Smooth muscle cell of trachea (primary cell): Measurements from ENCODE around the gene C2orf68. TPM values are rescaled to one million over a fixed set of nuclear protein-coding genes. Genes with fewer than 3 reads are reported as not detected.

Experiments used
- total RNA-seq: library from RNA; depleted of rRNA; stranded (reverse); fragments of >200 nt; gene quantifications from 2 replicates; pipeline ENCODE4 v1.2.1, GENCODE V29; 2014

C2orf68 gene, protein sequence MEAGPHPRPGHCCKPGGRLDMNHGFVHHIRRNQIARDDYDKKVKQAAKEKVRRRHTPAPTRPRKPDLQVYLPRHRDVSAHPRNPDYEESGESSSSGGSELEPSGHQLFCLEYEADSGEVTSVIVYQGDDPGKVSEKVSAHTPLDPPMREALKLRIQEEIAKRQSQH
- total RNA-seq, result 20.5 and 22.0 TPM in 2 replicates

DNA sequence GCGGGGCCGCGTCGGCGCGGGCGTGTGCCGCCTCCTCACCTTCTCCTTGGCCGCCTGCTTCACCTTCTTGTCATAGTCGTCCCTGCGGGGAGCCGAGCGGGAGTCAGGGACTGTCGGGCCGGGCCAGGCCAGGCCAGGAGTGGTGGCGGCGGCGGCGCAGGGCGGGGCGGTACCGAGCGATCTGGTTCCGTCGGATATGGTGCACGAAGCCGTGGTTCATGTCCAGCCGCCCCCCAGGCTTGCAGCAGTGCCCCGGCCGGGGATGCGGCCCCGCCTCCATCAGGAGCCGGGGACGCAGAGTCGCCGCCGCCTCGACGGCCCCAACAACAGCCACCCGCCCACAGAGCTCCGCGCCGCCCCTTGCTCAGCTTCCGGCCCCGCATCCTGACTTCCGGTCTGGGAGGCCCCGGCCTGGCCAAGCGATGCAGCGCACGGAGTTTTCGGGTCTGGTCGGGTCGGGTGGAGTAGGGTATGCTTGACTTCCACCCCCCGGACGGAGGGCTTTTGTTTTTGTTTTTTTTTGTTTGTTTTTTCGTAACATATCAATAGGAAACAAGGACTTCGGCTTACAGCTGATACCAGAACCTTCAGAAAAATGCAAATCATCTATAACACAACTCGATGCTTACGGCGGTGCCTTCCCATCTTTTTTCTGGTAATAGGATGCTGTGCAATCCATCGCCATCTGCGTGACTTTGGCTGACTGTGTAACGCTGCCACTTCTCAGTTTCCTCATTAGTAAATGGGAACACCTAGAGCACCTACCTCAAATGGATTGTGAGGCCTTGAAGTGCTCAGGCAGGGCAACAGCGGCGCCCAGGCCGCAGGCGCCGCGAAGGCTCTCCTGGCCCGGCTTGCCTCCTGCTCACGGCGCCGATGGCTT lies at the start of gene C2orf68:
C2orf68 (minus strand) TSS at position 362 of the 883 bp plus-strand sequence; CDS start at position 280, 82 bp downstream.

DNA sequence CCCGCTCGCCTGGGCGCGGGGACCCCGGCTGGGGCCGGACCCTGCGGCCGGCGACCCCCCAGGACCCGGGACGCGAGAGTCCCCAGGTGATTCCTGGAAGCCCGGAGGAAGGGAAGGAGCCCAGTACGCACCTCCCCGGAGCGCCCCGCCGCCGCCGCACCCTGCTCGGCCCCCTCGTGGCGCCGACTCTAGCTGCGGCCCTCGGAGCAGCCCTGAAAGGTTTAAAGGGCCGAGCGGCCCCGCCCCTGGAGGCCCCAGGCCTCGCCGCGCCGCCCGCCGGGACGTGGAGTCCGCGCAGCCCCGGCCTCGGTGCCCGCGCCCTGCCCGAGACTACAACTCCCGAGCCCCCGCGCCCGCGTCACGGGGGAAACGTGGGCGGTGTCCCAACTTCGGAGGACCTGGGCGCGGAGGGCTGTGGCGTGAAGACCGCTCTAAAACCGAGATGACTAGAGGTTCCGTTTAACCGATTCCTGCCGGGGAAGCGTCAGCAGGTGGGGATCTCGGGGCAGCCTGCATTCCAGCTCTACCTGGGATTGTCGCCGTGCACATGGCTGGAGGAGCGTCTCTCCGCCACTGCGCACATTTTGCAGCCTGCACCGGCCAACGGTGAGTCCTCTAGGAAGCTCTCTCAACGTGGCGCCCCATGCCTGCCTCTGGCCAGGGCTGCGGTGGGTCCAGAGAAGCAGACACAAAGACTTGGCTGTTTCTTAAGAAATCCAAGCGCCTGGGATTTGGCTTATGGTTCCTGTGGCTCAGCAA lies 9.2 kb downstream of the C2orf68 start, which contains the start of gene TMEM150A:
TMEM150A (minus strand) TSS at position 223 of the 759 bp plus-strand sequence. CDS start 750 bp downstream, outside the sequence.

DNA sequence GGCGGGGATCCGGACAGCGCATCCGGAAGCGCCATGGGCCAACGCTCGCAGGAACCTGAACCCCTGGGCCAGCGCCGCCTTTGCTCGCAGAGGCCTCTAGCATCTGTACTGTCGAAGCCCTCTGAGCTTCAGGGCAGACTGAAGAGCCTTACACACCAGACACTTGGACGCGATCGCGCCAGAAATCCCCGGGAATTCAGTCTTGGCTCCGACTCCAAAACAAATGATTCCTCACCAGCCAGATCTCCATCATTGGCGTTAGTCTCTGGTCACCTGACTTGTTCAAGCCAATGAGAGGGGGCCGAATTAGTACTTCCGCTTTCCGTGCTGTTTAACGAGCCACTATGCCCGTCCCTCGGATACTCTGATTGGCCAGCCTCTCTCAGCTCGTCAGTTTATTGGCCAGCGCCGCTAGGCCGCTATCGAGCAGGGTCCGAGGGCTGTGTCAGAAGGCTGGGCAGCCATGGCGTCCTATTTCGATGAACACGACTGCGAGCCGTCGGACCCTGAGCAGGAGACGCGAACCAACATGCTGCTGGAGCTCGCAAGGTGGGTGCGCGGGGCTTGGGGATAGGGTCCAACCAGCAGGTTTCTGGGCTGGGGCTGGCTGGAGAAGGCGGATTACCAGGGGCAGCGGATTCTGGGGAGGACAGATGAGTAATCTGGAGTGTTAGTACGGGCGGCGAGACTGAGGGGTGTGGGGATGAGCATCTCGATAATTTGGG lies 16.4 kb downstream of the C2orf68 start, which contains the start of gene RNF181:
RNF181 (plus strand) TSS at position 445 of the 725 bp plus-strand sequence; CDS start at position 464, 19 bp downstream.

DNA sequence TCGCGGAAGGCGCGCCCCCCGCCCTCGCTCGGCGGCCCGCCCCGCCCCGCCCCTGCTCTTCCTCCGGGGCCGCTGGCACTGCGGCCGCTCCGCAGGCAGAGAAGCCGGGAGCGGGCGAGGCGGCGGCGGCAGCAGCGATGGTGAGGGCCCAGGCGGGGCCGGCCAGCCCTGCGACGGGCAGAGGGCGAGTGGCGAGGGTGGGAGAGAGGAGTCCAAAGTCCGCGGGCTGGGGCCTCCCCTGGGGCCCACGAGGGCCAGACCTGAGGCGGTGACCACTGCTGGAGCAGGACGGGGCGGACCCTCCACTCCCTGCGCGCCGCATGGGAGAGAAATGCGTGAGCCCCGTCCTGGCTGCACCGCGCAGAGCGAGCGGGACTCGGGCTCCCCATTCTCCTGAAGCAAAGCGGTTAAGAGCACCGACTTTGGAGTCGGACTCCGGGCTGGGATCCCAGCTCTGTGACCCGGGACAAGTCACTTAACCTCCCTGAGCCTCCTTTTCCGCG lies 27.5 kb downstream of the C2orf68 start, which contains the start of gene VAMP5:
VAMP5 (plus strand) TSS at position 78 of the 503 bp plus-strand sequence; CDS start at position 138, 60 bp downstream.

DNA sequence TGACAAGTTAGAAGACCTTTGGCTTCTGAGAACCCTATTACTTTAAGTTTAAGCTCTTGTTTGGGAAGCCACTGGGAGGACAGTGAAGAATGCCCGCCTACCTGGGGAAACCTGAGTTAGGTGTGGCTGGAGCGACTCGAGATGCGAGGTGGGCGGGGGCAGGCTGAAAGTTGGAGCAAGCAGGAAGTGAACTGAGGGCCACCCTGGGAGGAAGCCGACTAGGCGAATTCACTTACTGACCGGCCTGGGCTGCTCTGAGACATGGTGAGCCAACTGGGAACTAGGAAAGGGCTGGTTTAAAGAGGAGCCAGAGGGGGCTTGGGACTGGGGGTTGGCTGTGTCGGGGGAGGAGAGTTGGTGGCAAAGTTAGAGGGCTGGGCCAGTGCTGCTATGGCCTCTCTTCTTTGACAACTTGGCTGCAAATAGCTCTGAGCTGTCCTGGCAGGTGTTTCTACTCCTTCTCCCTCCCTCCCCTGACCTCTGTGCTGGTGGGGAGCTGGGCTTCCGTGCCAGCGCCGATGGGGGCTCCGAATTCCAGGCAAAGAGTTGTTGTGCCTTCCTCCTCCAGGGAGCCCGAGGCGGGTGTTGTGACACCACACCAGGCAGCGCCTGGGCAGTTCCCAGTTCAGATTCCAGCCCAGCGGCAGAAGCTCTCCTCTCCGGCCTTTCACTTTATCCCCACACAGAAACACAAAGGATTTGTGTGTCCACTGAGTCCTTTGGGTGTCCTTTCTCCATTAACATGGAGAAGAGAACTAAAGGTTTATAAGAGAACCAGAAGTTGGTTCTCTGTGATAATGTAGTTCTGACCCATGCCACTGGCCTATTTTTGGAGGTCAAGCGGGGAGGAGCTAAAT lies 34.3 kb downstream of the C2orf68 start, which contains the start of gene VAMP8:
VAMP8 (plus strand) TSS at position 201 of the 857 bp plus-strand sequence; CDS start at position 262, 61 bp downstream.

DNA sequence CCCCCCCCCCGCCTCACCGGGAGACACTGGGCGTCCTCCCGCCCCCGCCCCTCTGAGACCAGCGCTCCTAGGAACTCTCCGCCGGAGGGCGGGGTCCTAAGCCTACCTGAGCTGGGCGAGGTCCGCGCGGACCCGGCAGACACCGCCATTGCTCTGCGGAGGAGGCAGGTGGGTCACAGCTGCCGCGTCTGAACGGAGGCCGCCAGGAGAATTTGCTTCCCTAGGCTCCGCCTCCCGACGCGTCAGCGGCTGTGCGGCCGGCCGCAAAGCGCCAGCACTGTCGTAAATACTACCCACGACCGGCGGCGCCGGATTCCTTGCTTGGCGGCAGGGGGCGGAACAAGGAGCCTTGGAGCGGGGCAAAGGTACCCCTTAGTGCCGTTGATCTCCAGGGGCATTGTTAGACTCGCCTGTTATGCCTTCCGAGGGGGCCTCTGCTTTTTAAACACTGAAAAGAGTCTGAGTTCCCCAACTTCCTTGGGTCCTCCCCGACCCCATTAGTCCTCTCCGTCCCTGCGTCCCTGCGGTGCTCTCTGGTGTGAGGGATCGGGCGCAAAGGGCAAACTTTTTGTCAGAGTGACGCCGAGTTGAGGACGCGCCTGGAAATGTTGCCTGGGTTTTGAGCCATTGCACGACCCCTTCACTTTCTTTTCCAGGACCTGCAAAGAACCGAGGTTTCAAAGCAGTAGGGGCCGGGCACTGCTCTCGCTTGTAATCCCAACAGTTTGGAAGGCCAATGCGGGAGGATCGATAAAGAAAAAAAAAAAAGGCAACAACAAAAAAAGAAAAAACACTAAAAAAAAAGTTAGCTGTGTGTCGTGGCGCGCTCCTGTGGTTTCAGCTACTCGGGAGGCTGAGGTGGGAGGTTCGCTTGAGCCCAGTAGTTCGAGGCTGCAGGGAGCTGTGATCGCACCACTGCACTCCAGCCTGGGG lies 50.3 kb downstream of the C2orf68 start, which contains the start of gene GGCX:
GGCX (minus strand) TSS at position 214 of the 933 bp plus-strand sequence; CDS start at position 149, 65 bp downstream.

Other genes with a start within 250 kb of the C2orf68 start
- 347 and 497 TPM in 2 replicates for gene CAPG, start 201.7 kb downstream of the C2orf68 start, total RNA-seq
- gene SH2D6, start 193.4 kb downstream of the C2orf68 start, total RNA-seq, result 0.66 TPM in 1 of 2 replicates, not detected in the other
- gene MAT2A, start 72.9 kb downstream of the C2orf68 start, total RNA-seq, result 200 and 279 TPM in 2 replicates
- gene GGCX, start 50.6 kb downstream of the C2orf68 start, total RNA-seq, result 55.3 and 76.6 TPM in 2 replicates
- 1.5 and 2.8 TPM in 2 replicates for gene VAMP8, start 34.5 kb downstream of the C2orf68 start, total RNA-seq
- gene VAMP5, start 27.6 kb downstream of the C2orf68 start, total RNA-seq, result 28.7 and 35.4 TPM in 2 replicates
- 160 and 253 TPM in 2 replicates for gene RNF181, start 16.3 kb downstream of the C2orf68 start, total RNA-seq
- gene TMEM150A, start 9.4 kb downstream of the C2orf68 start, total RNA-seq, result 5.1 and 16.4 TPM in 2 replicates
- 33.2 and 34.3 TPM in 2 replicates for gene USP39, start 4.1 kb upstream of the C2orf68 start, total RNA-seq
- not detected in 2 replicates for gene SFTPB, start 56.1 kb upstream of the C2orf68 start, total RNA-seq
- gene GNLY, start 82.3 kb upstream of the C2orf68 start, total RNA-seq, result not detected in 2 replicates
- gene ATOH8, start 141.9 kb upstream of the C2orf68 start, total RNA-seq, result 22.4 and 55.9 TPM in 2 replicates